Right lobe of liver (tissue), 4 donors: ENCODE data around the gene ATF7.

ENCODE experiments used
- POLR2A ChIP-seq: fragments of 450-650 bp; IDR thresholded peaks from one replicate; pipeline ENCODE4 v1.6.1; 2017; ENCODE audit warnings: antibody characterized with exemption, mild to moderate bottlenecking
- TF ChIP-seq, protein P1 (sequence below), 4 donors: fragments of 200-600 bp in 3 of 4; fragments of 450-650 bp in 1 of 4; IDR thresholded peaks; one replicate each; pipeline versions ENCODE4 v1.5.1 to v1.8.0; 2016 to 2022; ENCODE audit warnings: antibody characterized with exemption in 4 of 4, mild to moderate bottlenecking in 2 of 4
- donor health status: DM: no; HTN: no; CAD: no.
- donor health status: DM: no; HTN: no; CAD: no.
- donor health status: DM: no; HTN: yes; CAD: no.

DNA sequence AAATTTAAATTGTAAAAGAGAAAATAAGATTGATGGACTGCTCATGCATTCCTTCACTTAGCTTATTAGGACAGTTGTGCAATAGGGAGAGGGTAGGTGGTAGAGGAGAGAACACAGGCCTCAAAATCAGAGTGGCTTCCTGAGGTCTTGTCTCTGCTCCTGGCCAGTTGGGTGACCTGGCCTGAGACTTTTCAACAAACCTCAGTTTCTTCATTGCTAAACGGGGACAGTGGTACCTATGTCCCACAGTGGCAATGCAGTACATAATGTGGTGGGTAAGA is 129.5 kb downstream of the ATF7 start:
- TF ChIP-seq, protein P1, sequence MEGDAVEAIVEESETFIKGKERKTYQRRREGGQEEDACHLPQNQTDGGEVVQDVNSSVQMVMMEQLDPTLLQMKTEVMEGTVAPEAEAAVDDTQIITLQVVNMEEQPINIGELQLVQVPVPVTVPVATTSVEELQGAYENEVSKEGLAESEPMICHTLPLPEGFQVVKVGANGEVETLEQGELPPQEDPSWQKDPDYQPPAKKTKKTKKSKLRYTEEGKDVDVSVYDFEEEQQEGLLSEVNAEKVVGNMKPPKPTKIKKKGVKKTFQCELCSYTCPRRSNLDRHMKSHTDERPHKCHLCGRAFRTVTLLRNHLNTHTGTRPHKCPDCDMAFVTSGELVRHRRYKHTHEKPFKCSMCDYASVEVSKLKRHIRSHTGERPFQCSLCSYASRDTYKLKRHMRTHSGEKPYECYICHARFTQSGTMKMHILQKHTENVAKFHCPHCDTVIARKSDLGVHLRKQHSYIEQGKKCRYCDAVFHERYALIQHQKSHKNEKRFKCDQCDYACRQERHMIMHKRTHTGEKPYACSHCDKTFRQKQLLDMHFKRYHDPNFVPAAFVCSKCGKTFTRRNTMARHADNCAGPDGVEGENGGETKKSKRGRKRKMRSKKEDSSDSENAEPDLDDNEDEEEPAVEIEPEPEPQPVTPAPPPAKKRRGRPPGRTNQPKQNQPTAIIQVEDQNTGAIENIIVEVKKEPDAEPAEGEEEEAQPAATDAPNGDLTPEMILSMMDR (IDR thresholded peaks at IDR 0.05): no peak
- TF ChIP-seq POLR2A: no peak
